Upper lobe of left lung (tissue), 6 donors: Measurements from ENCODE around the gene ARHGEF37. TPM values are rescaled to one million over a fixed set of nuclear protein-coding genes. Genes with fewer than 3 reads are reported as not detected.

Experiments used
- ATAC-seq, 2 donors: fragments of 200-7000 bp; cut with Tn5 transposase; one replicate each; pipeline ENCODE4 v1.9.1; 2022; ENCODE audit warnings: mild to moderate bottlenecking in 2 of 2, moderate library complexity in 2 of 2; ENCODE audit not compliant: low FRiP score in 2 of 2
- DNase-seq, 2 donors: peaks; one replicate each; pipeline ENCODE4 v3.0.0-alpha.2; 2019 to 2020
- H3K27ac ChIP-seq, 4 donors: fragments of 200-600 bp; sonication (generic); one replicate each; pipeline ENCODE4 v1.5.1; 2016 to 2019
- H3K27me3 ChIP-seq, 4 donors: fragments of 200-600 bp; sonication (generic); one replicate each; pipeline ENCODE4 v1.5.1; 2017 to 2019
- H3K36me3 ChIP-seq, 4 donors: fragments of 200-600 bp; sonication (generic); one replicate each; pipeline ENCODE4 v1.5.1; 2016 to 2019
- H3K4me1 ChIP-seq, 4 donors: fragments of 200-600 bp; sonication (generic); one replicate each; pipeline ENCODE4 v1.5.1; 2018 to 2019
- H3K4me3 ChIP-seq, 4 donors: fragments of 200-600 bp; sonication (generic); one replicate each; pipeline ENCODE4 v1.5.1; 2017 to 2019; ENCODE audit warnings: mild to moderate bottlenecking in 2 of 4, moderate library complexity in 1 of 4
- H3K9me3 ChIP-seq, 4 donors: fragments of 200-600 bp; sonication (generic); one replicate each; pipeline ENCODE4 v1.5.1; 2018 to 2019
- EP300 ChIP-seq, 4 donors: sonication (generic); formaldehyde crosslinking; IDR thresholded peaks; one replicate each; pipeline ENCODE4 v1.5.1; 2017; ENCODE audit warnings: antibody characterized with exemption in 4 of 4, control low read depth in 2 of 4
- POLR2A ChIP-seq, 4 donors: fragments of 450-650 bp; IDR thresholded peaks; one replicate each; pipeline ENCODE4 v1.5.1; 2016 to 2017; ENCODE audit warnings: antibody characterized with exemption in 4 of 4, mild to moderate bottlenecking in 2 of 4
- POLR2AphosphoS5 ChIP-seq, 2 donors: sonication (generic); formaldehyde crosslinking; IDR thresholded peaks; one replicate each; pipeline ENCODE4 v1.5.1; 2017; ENCODE audit warnings: antibody characterized with exemption in 2 of 2
- WGBS, 2 donors: methylation state at CpG; one replicate each; pipeline ENCODE4 v1.1.5; 2017 to 2018; 5-methylcytosine and 5-hydroxymethylcytosine counted together
- total RNA-seq, 6 donors: library from RNA; depleted of rRNA in 4 of 6; stranded (reverse); fragments of >200 nt in 4 of 6; gene quantifications; one replicate each; pipeline versions ENCODE4 v1.1.0 to v1.2.1, GENCODE V29; 2016 to 2021
- TF ChIP-seq, protein P1 (sequence below), 6 experiments: fragments of 450-650 bp in 4 of 6; fragments of 200-600 bp in 2 of 6; sonication (generic) in 2 of 6; IDR thresholded peaks; one replicate each; pipeline ENCODE4 v1.5.1; 2016 to 2019; ENCODE audit warnings: antibody characterized with exemption in 6 of 6
- donor health status: DM: no; HTN: no; CAD: no; lungs with moderate emphysema.
- donor health status: DM: no; HTN: yes; CAD: no; lungs with severe emphysema.

Gene ARHGEF37
- total RNA-seq, 6 donors from 2014 or later = 4.3 to 13.6 (median 10.0) TPM

DNA sequence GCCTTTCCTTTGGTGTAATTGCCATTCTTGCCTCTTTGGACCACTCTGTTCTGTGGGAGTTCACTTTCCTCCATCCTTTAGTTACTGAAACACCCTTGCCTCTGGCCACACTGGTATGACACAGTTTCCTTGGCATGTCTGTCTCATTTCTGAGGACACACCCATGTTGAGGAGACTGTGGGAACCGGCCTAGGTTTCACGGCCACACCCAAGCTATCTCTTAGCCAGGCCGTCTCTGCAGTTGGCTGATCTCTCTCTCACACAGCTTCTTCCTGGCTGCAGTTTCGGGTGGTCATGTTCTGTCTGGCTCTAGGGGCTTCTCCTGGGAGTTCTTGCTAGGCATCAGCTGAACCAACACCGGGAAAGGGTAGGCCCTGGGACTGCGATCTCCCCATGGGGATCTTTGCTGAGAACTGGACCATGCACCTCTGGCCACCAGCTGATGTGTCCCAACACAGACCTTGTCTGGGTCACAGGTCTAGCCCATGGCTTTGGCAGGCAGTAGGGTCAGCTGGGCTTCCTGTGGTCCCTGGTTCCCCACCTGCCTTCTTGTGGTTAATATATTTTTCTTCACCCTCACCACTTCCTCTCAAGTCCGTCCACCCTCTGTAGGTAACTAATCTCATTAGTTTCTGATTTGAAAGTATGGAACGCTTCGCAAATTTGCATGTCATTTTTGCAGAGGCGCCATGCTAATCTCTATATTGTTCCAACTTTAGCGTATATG is 24.9 kb downstream of the ARHGEF37 start:
- peak in 1 of 2 donors; percentile 46 for TF ChIP-seq POLR2AphosphoS5 (IDR thresholded peaks at IDR 0.05)
- TF ChIP-seq, protein P1, sequence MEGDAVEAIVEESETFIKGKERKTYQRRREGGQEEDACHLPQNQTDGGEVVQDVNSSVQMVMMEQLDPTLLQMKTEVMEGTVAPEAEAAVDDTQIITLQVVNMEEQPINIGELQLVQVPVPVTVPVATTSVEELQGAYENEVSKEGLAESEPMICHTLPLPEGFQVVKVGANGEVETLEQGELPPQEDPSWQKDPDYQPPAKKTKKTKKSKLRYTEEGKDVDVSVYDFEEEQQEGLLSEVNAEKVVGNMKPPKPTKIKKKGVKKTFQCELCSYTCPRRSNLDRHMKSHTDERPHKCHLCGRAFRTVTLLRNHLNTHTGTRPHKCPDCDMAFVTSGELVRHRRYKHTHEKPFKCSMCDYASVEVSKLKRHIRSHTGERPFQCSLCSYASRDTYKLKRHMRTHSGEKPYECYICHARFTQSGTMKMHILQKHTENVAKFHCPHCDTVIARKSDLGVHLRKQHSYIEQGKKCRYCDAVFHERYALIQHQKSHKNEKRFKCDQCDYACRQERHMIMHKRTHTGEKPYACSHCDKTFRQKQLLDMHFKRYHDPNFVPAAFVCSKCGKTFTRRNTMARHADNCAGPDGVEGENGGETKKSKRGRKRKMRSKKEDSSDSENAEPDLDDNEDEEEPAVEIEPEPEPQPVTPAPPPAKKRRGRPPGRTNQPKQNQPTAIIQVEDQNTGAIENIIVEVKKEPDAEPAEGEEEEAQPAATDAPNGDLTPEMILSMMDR (IDR thresholded peaks at IDR 0.05) = no peak
- TF ChIP-seq EP300 (IDR thresholded peaks at IDR 0.05) = peak in 1 of 4 donors; percentile 39
- TF ChIP-seq POLR2A (IDR thresholded peaks at IDR 0.05) = no peak
- ATAC-seq (peak; percentile 57 to 95), DNase-seq (peak in 1 of 2 donors; percentile 37)
- H3K27ac ChIP-seq = peak overlapping the region in 2 of 4 donors; percentile 46 to 64
- H3K4me3 ChIP-seq = no peak overlapping the region
- peaks cover 7 to 13% (median 8%) of the 10 kb centered on the region in 4 donors for H3K4me1 ChIP-seq
- H3K36me3 ChIP-seq = peaks cover 0 to 50% (median 14%) of the 10 kb centered on the region in 4 donors
- WGBS, 2 donors = 65 to 78% methylated on average over 8 to 11 of the region's 11 CpGs
- no peaks in the 10 kb centered on the region for H3K27me3 ChIP-seq
- H3K9me3 ChIP-seq = no peaks in the 10 kb centered on the region

DNA sequence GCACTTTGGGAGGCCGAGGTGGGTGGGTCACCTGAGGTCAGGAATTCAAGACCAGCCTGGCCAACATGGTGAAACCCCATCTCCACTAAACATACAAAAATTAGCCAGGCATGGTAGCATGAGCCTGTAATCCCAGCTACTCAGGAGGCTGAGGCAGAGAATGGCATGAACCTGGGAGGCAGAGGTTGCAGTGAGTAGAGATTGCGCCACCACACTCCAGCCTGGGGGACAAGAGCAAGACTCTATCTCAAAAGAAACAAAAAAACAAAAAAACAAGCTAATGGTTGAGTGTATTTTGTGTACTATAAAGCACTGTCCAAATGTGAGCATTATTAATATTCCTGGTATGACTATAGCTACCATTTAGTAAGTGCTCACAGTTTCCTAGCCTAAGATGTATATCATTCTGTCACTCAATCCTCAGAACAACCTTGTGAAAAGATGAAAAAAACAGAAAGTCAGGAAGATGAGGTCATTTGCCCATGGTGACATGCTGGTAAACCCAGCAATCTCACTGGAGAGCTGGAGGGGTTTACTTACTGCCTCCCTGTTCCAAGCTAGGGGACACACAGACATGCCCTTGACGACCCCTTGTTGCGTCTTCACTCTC is 27.7 kb downstream of the ARHGEF37 start:
- H3K9me3 ChIP-seq = no peaks in the 10 kb centered on the region
- 87 to 89% methylated on average over 3 to 4 of the region's 4 CpGs for WGBS, 2 donors
- no peak overlapping the region for H3K27ac ChIP-seq
- ATAC-seq (no peak), DNase-seq (no peak)
- H3K27me3 ChIP-seq = no peaks in the 10 kb centered on the region
- H3K4me1 ChIP-seq = peaks cover 7 to 13% (median 8%) of the 10 kb centered on the region in 4 donors
- peaks cover 0 to 29% (median 9%) of the 10 kb centered on the region in 4 donors for H3K36me3 ChIP-seq
- H3K4me3 ChIP-seq = no peak overlapping the region
- no peak for TF ChIP-seq POLR2AphosphoS5 (IDR thresholded peaks at IDR 0.05)
- TF ChIP-seq EP300 (IDR thresholded peaks at IDR 0.05) = no peak
- no peak for TF ChIP-seq POLR2A (IDR thresholded peaks at IDR 0.05)
- TF ChIP-seq, protein P1 (IDR thresholded peaks at IDR 0.05) = no peak

DNA sequence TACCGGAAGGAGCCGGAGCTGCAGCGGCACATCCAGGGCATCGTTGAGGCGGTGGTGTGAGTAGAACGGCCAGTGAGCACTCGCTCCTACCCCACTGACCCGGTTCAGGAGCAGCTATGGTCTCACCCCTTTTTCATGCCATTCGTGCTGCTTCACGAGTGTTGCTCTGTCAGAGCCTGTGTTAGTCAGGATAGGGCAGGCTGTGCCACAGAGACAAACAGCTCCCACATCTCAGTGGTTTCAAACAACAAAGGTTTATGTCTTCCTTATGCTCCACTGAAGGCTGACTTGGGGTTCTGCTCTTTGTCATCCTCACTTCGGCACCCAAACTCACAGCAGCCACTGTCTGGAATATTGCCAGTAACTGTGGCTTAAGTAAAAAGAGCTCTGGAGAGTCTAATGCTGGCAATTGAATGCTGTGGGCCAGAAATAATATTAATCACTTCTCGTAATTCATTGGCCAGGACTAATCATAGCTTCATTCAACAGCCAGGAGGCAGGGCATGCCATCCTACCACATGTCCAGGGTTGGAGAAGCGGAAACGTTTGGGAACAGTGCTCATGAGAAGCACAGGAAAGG is 28.4 kb downstream of the ARHGEF37 start:
- ATAC-seq = no peak
- Histone ChIP-seq H3K4me3 (no peak overlapping the region), H3K27ac (no peak overlapping the region), H3K4me1 (peaks cover 7 to 13% (median 8%) of the 10 kb centered on the region in 4 donors), H3K36me3 (peaks cover 0 to 26% (median 9%) of the 10 kb centered on the region in 4 donors), H3K27me3 (no peaks in the 10 kb centered on the region), H3K9me3 (no peaks in the 10 kb centered on the region)
- no peak for DNase-seq
- WGBS, 2 donors = 96 to 98% methylated on average over 13 to 14 of the region's 14 CpGs
- TF ChIP-seq POLR2AphosphoS5 (IDR thresholded peaks at IDR 0.05) (no peak), POLR2A (IDR thresholded peaks at IDR 0.05) (no peak), EP300 (IDR thresholded peaks at IDR 0.05) (no peak)
- TF ChIP-seq, protein P1 (IDR thresholded peaks at IDR 0.05) = no peak

DNA sequence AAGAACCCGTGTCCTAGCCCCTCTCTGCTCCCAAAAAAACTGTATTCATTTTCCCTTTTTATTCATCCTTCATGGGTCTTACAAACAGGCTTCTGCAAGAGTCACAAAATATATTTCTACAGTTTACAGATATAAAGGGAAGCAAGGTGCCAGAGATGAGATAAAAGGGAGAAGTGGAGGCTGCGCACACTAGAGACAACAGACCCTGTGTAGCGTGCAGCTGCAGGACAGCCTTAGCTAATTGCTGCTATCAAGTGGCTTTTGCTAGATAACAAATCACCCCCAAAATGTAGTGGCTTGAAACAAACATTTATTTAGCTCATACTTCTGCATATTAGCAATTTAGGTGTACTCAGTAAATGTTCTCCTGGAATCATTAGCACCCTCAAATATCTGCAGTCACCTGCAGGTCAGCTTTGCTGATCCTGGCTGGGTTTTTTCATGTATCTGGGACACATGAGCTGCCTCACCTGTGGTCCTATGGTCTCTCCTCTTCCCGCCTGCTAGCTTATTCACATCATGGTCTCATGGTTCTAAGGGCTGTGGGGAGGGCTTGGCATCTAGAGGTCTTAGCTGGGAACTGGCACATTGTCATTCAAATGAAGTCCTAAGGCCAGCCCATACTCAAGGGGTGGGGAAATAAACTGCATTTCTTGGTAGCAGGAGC is 29.4 kb downstream of the ARHGEF37 start:
- DNase-seq (no peak), ATAC-seq (no peak)
- H3K36me3 ChIP-seq = peaks cover 0 to 26% (median 9%) of the 10 kb centered on the region in 4 donors
- WGBS, 2 donors = 96 to 99% methylated on average over 4 of the region's 4 CpGs
- H3K27me3 ChIP-seq = no peaks in the 10 kb centered on the region
- peak overlapping the region in 1 of 4 donors; percentile 23 for H3K27ac ChIP-seq
- no peak for TF ChIP-seq POLR2A (IDR thresholded peaks at IDR 0.05)
- TF ChIP-seq EP300 (IDR thresholded peaks at IDR 0.05) = no peak
- no peak for TF ChIP-seq POLR2AphosphoS5 (IDR thresholded peaks at IDR 0.05)
- TF ChIP-seq, protein P1 (IDR thresholded peaks at IDR 0.05) = no peak
- H3K9me3 ChIP-seq = no peaks in the 10 kb centered on the region
- peaks cover 6 to 10% (median 7%) of the 10 kb centered on the region in 4 donors for H3K4me1 ChIP-seq
- H3K4me3 ChIP-seq = no peak overlapping the region
